ENCODE measurements around the gene TMEM114.

TMEM114 gene

DNA sequence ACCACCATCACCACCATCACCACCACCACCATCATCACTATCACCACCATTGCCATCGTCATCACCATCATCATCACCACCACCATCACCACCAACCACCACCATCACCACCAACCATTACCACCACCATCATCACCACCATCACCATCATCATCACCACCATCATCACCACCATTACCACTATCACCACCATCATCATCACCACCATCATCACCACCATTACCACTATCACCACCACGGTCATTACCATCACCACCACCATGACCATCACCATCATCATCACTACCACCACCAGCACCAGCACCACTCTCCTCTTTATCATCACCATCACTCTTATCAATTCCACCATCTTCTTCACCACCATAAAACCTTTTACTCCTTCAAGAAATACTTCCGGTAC, 1.1 kb upstream of the TMEM114 start:
- peaks cover 32% of the 10 kb centered on the region for H3K27me3 ChIP-seq (replicated peaks)
- in situ Hi-C loops (cut with HindIII; ENCODE audit: low pct_ligation_motif_present, low sequenced_read_pairs) = no loop called here
- DNase-seq = no peak
- no peaks in the 10 kb centered on the region for H3K36me3 ChIP-seq (replicated peaks)
- H3K27ac ChIP-seq = no peak overlapping the region
- no peak overlapping the region for H3K4me3 ChIP-seq (ENCODE audit: low read depth, low read length)
- TF ChIP-seq, protein P1, sequence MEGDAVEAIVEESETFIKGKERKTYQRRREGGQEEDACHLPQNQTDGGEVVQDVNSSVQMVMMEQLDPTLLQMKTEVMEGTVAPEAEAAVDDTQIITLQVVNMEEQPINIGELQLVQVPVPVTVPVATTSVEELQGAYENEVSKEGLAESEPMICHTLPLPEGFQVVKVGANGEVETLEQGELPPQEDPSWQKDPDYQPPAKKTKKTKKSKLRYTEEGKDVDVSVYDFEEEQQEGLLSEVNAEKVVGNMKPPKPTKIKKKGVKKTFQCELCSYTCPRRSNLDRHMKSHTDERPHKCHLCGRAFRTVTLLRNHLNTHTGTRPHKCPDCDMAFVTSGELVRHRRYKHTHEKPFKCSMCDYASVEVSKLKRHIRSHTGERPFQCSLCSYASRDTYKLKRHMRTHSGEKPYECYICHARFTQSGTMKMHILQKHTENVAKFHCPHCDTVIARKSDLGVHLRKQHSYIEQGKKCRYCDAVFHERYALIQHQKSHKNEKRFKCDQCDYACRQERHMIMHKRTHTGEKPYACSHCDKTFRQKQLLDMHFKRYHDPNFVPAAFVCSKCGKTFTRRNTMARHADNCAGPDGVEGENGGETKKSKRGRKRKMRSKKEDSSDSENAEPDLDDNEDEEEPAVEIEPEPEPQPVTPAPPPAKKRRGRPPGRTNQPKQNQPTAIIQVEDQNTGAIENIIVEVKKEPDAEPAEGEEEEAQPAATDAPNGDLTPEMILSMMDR (IDR thresholded peaks at IDR 0.05; ENCODE audit: low read depth, low read length, missing control alignments) = no peak

DNA sequence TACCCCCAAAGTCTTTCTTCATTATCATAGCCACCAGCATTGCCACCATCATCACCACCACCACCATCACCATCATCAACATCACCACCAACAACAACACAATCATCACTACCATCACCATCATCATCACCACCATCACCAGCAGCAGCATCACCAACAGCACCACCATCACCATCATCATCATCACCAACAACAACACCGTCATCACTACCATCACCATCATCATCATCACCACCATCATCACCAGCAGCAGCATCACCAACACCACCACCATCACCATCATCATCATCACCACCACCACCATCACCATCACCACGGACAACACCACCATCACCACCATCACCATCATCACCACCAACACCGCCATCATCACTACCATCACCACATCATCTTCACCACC, 500 bp upstream of the TMEM114 start:
- H3K27ac ChIP-seq = no peak overlapping the region
- DNase-seq = no peak
- TF ChIP-seq, protein P1 (IDR thresholded peaks at IDR 0.05; ENCODE audit: low read depth, low read length, missing control alignments) = no peak
- no peak overlapping the region for H3K4me3 ChIP-seq (ENCODE audit: low read depth, low read length)
- no peaks in the 10 kb centered on the region for H3K36me3 ChIP-seq (replicated peaks)
- H3K27me3 ChIP-seq (replicated peaks) = peaks cover 32% of the 10 kb centered on the region
- in situ Hi-C loops (cut with HindIII; ENCODE audit: low pct_ligation_motif_present, low sequenced_read_pairs) = no loop called here

DNA sequence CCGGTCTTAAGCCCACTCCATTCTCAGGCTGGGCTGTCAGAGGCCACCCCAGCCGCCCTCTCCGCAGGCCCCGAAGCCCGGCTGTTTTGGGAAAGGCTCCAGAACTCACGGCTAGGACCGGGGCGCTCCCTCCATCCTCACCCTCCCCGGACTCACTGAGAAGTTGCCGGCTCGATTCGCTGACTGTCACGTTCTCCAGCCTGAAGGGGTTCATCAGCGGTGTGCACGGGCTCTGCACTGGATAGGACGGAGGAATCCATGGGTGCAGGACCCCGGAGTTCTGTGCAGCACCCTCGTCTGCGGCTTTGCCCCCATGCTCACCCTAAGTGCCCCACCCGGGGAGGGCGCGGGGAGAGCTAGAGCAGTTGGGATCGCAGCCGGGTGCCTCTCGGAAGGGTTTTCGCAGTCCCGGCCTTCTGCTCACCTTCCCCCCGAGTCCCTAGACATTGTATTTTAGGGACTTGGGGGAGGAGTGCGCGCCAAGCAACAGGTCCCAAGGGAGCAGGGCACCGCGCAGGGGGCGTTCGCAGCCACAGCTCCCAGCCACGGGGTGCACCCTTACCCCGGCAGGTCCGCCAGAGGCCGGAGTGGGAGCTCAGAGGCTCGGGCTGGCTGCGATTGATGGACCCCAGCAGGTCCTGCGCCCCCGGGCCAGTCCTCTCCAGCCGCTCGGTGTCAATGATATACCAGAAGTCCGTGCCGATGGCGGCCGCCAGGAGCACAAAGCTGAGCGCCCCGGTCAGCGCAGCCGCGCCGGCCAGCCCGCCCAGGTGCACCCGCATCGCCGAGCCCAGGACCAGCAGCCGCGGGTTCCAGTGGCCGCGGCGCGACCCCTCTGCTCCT, 1.0 kb downstream of the TMEM114 start:
- H3K27ac ChIP-seq = no peak overlapping the region
- peaks cover 32% of the 10 kb centered on the region for H3K27me3 ChIP-seq (replicated peaks)
- in situ Hi-C loops (cut with HindIII; ENCODE audit: low pct_ligation_motif_present, low sequenced_read_pairs) = no loop called here
- no peak overlapping the region for H3K4me3 ChIP-seq (ENCODE audit: low read depth, low read length)
- TF ChIP-seq, protein P1 (IDR thresholded peaks at IDR 0.05; ENCODE audit: low read depth, low read length, missing control alignments) = no peak
- H3K36me3 ChIP-seq (replicated peaks) = no peaks in the 10 kb centered on the region
- no peak for DNase-seq

DNA sequence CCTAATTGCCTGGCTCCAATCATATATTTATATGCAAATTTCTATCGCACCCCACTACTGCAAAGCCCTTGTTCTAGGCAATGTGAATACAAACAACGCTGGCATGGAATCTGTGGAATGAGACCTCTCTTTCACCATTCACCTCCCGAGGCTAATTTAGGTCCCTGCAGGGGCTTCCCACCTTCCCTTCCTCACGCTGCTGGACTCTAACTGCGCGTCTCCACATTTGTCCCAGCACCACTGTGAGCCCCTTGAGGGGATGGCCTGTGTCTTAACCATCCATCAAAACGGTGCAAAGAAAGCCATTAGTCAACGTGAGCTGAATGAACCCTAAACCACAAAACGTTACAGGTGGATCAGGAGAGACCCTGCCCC, 1.6 kb downstream of the TMEM114 start:
- TF ChIP-seq, protein P1 (IDR thresholded peaks at IDR 0.05; ENCODE audit: low read depth, low read length, missing control alignments) = no peak
- in situ Hi-C loops (cut with HindIII; ENCODE audit: low pct_ligation_motif_present, low sequenced_read_pairs) = no loop called here
- Histone ChIP-seq H3K27ac (no peak overlapping the region), H3K36me3 (replicated peaks) (no peaks in the 10 kb centered on the region), H3K27me3 (replicated peaks) (peaks cover 32% of the 10 kb centered on the region), H3K4me3 (ENCODE audit: low read depth, low read length) (no peak overlapping the region)
- no peak for DNase-seq

DNA sequence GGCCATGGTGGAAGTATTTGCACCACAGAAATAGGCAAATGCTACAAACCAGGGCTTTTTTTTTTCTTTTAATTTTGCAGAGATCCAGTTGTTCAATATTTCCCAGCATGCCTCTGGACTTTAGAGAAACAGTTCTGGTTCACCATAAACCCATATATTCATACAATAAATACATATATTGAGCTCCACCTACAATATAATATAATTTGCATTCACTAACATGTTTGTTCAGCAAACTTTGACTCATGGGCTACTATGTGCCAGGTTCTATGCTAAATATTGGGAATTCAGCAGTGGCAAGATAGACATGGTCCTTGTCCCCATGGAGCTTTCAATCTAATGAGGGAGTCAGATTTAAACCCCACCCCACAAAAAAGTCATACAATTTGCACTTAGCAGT, 3.2 kb downstream of the TMEM114 start:
- Histone ChIP-seq H3K36me3 (replicated peaks) (no peaks in the 10 kb centered on the region), H3K27me3 (replicated peaks) (peaks cover 32% of the 10 kb centered on the region), H3K27ac (no peak overlapping the region), H3K4me3 (ENCODE audit: low read depth, low read length) (no peak overlapping the region)
- in situ Hi-C loops (cut with HindIII; ENCODE audit: low pct_ligation_motif_present, low sequenced_read_pairs) = no loop called here
- TF ChIP-seq, protein P1 (IDR thresholded peaks at IDR 0.05; ENCODE audit: low read depth, low read length, missing control alignments) = no peak
- no peak for DNase-seq

DNA sequence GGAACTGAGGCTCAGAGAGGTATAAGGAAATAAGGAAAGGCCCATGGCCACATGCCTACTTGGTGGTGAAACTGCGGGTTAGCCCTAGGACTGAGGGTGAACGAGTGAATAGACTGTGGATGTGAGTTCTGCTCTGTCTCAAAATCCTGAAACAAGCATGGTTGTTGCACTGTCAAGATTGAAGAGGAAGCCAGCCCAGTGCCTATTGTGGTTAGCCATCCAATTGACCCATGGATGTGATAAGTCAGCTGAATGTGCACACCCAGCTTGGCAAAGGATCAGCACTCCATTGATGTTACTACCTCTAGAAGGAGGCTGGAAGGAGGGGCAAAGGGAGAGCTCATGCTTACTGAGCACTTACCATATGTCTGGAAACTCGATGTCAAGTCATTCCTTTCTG, 4.5 kb downstream of the TMEM114 start:
- in situ Hi-C loops (cut with HindIII; ENCODE audit: low pct_ligation_motif_present, low sequenced_read_pairs) = no loop called here
- no peak overlapping the region for H3K4me3 ChIP-seq (ENCODE audit: low read depth, low read length)
- no peak for DNase-seq
- TF ChIP-seq, protein P1 (IDR thresholded peaks at IDR 0.05; ENCODE audit: low read depth, low read length, missing control alignments) = no peak
- H3K27me3 ChIP-seq (replicated peaks) = peaks cover 32% of the 10 kb centered on the region
- no peak overlapping the region for H3K27ac ChIP-seq
- no peaks in the 10 kb centered on the region for H3K36me3 ChIP-seq (replicated peaks)
